ENCODE measurements around the gene WDR27. TPM values are rescaled to one million over a fixed set of nuclear protein-coding genes. Genes with fewer than 3 reads are reported as not detected.

Gene WDR27
- total and polyA plus RNA-seq, 10 of the 15 experiments (the other 5 are each of a cell fraction or from before 2014, with no cell fraction given) = 1.9 to 33.2 (median 19.0) TPM

DNA sequence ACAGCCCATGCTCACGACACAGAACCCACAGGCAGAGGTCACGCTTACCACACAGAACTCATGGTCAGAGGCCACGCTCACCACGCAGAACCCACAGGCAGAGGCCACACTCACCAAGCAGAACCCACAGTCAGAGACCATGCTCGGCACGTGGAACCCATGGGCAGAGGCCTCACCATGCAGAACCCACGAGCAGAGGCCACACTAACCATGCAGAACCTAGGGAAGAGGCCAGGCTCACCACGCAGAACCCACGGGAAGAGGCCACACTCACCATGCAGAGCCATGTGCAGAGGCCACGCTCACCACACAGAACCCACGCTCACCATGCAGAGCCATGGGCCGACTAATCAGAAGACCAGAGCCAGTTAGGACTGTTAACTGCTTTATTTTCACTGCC lies 245.0 kb downstream of the WDR27 start (continued):
- TF ChIP-seq GABPA (IDR thresholded peaks at IDR 0.05; ENCODE audit: low read depth) = no peak
- TF ChIP-seq RELA (IDR thresholded peaks at IDR 0.05; ENCODE audit: borderline replicate concordance, partially characterized antibody) = no peak

DNA sequence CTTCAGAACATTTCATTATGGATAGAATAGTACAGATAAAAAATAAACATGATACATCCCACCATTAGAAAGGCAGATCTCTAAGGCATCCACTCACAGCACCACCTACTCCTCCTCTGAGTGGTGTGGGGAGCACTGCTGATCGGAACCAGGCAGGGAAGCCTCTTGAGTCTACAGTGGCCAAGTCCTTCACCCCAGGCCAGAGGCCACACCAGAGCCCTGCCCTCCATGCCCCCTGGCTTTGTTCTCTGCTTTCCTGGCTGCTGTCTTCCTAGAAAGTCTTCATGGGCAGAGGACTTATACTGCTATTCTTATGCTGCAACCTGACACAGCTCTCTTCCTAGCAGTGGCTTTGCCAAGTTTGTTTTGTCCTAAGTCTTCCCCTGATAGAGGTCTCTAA lies 246.4 kb downstream of the WDR27 start:
- no TSS peak for BruUV-seq (replicated peaks)
- ChIA-PET CTCF (interaction anchor here (0.8 kb wide), 1 partner anchor 9 kb away, joined by 3 read pairs; no protein-coding TSS in a partner anchor), SMC1A (ENCODE audit: uncharacterized antibody, unreplicated experiment) (no interaction called here), RAD21 (ENCODE audit: unreplicated experiment) (no interaction called here), POLR2A (no interaction called here)
- no peak for TF ChIP-seq STAT1 (conservative IDR thresholded peaks at IDR 0.05)
- TF ChIP-seq NBN (IDR thresholded peaks at IDR 0.05) = no peak
- no peak for TF ChIP-seq EGR1 (IDR thresholded peaks at IDR 0.05; ENCODE audit: borderline replicate concordance in 1 of 2, low read depth in 2 of 2, low read length in 2 of 2)
- no peak for TF ChIP-seq IKZF2 (IDR thresholded peaks at IDR 0.05)
- TF ChIP-seq SPI1 (IDR thresholded peaks at IDR 0.05; ENCODE audit: borderline replicate concordance, insufficient read depth, low read depth, low read length) = no peak
- no peak for TF ChIP-seq HDGF (IDR thresholded peaks at IDR 0.05)
- TF ChIP-seq EP300 (IDR thresholded peaks at IDR 0.05; ENCODE audit: borderline replicate concordance in 1 of 2, control insufficient read depth in 1 of 2, low read depth in 2 of 2, low read length in 2 of 2) = no peak
- no peak for TF ChIP-seq ZSCAN29 (IDR thresholded peaks at IDR 0.05)
- no peak for TF ChIP-seq CBX3 (IDR thresholded peaks at IDR 0.05; ENCODE audit: borderline replicate concordance, low read depth)
- no peak for TF ChIP-seq RBBP5 (conservative IDR thresholded peaks at IDR 0.05)
- TF ChIP-seq ZZZ3 (IDR thresholded peaks at IDR 0.05; ENCODE audit: control insufficient read depth, insufficient read length, low read depth) = no peak
- no peak for TF ChIP-seq NR2F1 (conservative IDR thresholded peaks at IDR 0.05)
- no peak for TF ChIP-seq NFYB (IDR thresholded peaks at IDR 0.05; ENCODE audit: insufficient read depth, low read depth, low read length)
- TF ChIP-seq, protein P1, sequence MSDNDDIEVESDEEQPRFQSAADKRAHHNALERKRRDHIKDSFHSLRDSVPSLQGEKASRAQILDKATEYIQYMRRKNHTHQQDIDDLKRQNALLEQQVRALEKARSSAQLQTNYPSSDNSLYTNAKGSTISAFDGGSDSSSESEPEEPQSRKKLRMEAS (IDR thresholded peaks at IDR 0.05; ENCODE audit: low read depth, low read length) = no peak
- TF ChIP-seq NFXL1 (IDR thresholded peaks at IDR 0.05; ENCODE audit: borderline replicate concordance) = no peak
- TF ChIP-seq STAT3 (IDR thresholded peaks at IDR 0.05; ENCODE audit: low read depth, low read length) = no peak
- TF ChIP-seq RELA (IDR thresholded peaks at IDR 0.05; ENCODE audit: borderline replicate concordance, partially characterized antibody) = no peak
- Histone ChIP-seq H2AFZ (ENCODE audit: control insufficient read depth, low read depth, low read length) (no peak overlapping the region), H3K27me3 (replicated peaks in 1 of 2; ENCODE audit: control insufficient read depth in 2 of 2, insufficient read depth in 2 of 2, low read length in 1 of 2) (no peaks in the 10 kb centered on the region), H3K9ac (ENCODE audit: control insufficient read depth, insufficient read depth, low read length) (no peak overlapping the region), H3K79me2 (ENCODE audit: control insufficient read depth, insufficient read depth, low read length) (no peaks in the 10 kb centered on the region), H3K9me3 (replicated peaks; ENCODE audit: control insufficient read depth, insufficient read depth, low read length) (no peaks in the 10 kb centered on the region; the same call in 2 of the 3 replicates), H3K4me3 (no peak overlapping the region), H3K4me1 (ENCODE audit: control insufficient read depth, insufficient read depth, low read length) (no peaks in the 10 kb centered on the region), H3K4me2 (ENCODE audit: control insufficient read depth, insufficient read depth) (no peak overlapping the region), H4K20me1 (ENCODE audit: control insufficient read depth, insufficient read depth) (no peaks in the 10 kb centered on the region), H3K36me3 (ENCODE audit: control insufficient read depth in 2 of 2, insufficient read depth in 2 of 2, low read length in 1 of 2) (no peaks in the 10 kb centered on the region), H3K27ac (ENCODE audit: control insufficient read depth, insufficient read depth) (no peak overlapping the region)
- DNase-seq (ENCODE audit: low read depth, low spot score) (no peak), FAIRE-seq (no peak), ATAC-seq (no peak)
- intact Hi-C loops (cut with micrococcal nuclease; ENCODE audit: unreplicated experiment) = no loop called here
- WGBS (ENCODE audit: insufficient coverage, insufficient replicate concordance, low lambda C conversion rate, missing lambda C conversion rate) = 88% methylated on average over 1 of the region's 1 CpG
- in situ Hi-C loops (cut with MboI) = no loop called here
